Peyer's patch (tissue), 4 donors: ENCODE measurements around the gene SPRY4.
"Not testable (repeated sequence)": the region's sequence is repeated elsewhere in the genome, so short reads cannot be mapped to it uniquely, and the experiment has no call there.

ENCODE experiments used
- CTCF ChIP-seq, 6 experiments: fragments of 450-650 bp in 4 of 6; fragments of 200-600 bp in 2 of 6; sonication (generic) in 1 of 6; IDR thresholded peaks; one replicate each; pipeline ENCODE4 v1.5.1; 2017 to 2019; ENCODE audit warnings: antibody characterized with exemption in 6 of 6, mild to moderate bottlenecking in 3 of 6, moderate library complexity in 1 of 6
- POLR2A ChIP-seq, 2 donors: fragments of 450-650 bp; IDR thresholded peaks; one replicate each; pipeline ENCODE4 v1.5.1; 2017; ENCODE audit warnings: antibody characterized with exemption in 2 of 2, mild to moderate bottlenecking in 2 of 2, moderate library complexity in 2 of 2

GRCh38 chr5:142362193-142362592 lies 37.4 kb upstream of the SPRY4 start:
- TF ChIP-seq CTCF, POLR2A (IDR thresholded peaks at IDR 0.05): not testable (repeated sequence)
